K562 (cell line): ENCODE measurements around the gene C7orf57. TPM values are rescaled to one million over a fixed set of nuclear protein-coding genes. Genes with fewer than 3 reads are reported as not detected.

Experiments
- ATAC-seq: fragments of 200-7000 bp; cut with Tn5 transposase; 3 replicates; pipeline ENCODE4 v1.9.1; 2020; ENCODE audit warnings: moderate library complexity
- BruUV-seq: library from RNA; stranded (reverse); fragments of 400-500 nt; replicated peaks from 2 replicates; lab custom pipeline; 2021; lab: Mats Ljungman, UMichigan
- CTCF ChIA-PET: fragments of 300-600 bp; formaldehyde crosslinking; extraction: SDS; loops from one replicate; lab custom pipeline; 2021; ENCODE audit warnings: low intra/inter-chr PET ratio; lab: Yijun Ruan, JAX
- POLR2A ChIA-PET: fragments of 300-600, 350-650 bp; sonication (Branson Sonifier 250); formaldehyde crosslinking; extraction: SDS; loops from one replicate; lab custom pipeline; 2021; ENCODE audit warnings: antibody characterized with exemption, inconsistent platforms; lab: Yijun Ruan, JAX
- DNase-seq, 4 experiments: peaks; one replicate each; pipeline versions ENCODE4 v3.0.0 to v3.0.0-alpha.2; 2011 to 2018; ENCODE audit warnings: low spot score in 3 of 4, mixed read lengths in 3 of 4; ENCODE audit errors: extremely low read depth in 1 of 4
- FAIRE-seq: peaks from 2 replicates; lab custom pipeline; 2011; peaks lifted over from hg19 to GRCh38; lab: Jason Lieb, UNC
- H2AFZ ChIP-seq: 2 replicates; pipeline ENCODE4 v1.6.0; 2011; ENCODE audit warnings: low read depth, low read length, control low read depth, inconsistent platforms
- H3K27ac ChIP-seq: fragments of 200-600 bp; 3 replicates; pipeline ENCODE4 v1.8.0; 2011; ENCODE audit warnings: low read depth, mild to moderate bottlenecking, control low read depth, inconsistent platforms, low read length, moderate library complexity, mixed read lengths; ENCODE audit errors: extremely low read depth
- H3K27me3 ChIP-seq, 2 experiments: fragments of 300-600 bp in 1 of 2; 2 replicates in 1 of 2; 3 replicates in 1 of 2; pipeline versions ENCODE4 v1.6.0 to v1.8.0; 2011; ENCODE audit warnings: inconsistent platforms in 2 of 2, low read length in 2 of 2, mild to moderate bottlenecking in 1 of 2, mixed read lengths in 1 of 2, moderate library complexity in 1 of 2; ENCODE audit not compliant: control insufficient read depth in 2 of 2, insufficient read depth in 2 of 2
- H3K36me3 ChIP-seq: fragments of 300-600 bp; 3 replicates; pipeline ENCODE4 v1.8.0; 2011; ENCODE audit warnings: mild to moderate bottlenecking, low read length, inconsistent platforms; ENCODE audit not compliant: control insufficient read depth, insufficient read depth
- H3K4me1 ChIP-seq, 2 experiments: fragments of 200-600 bp in 1 of 2; replicated peaks in 1 of 2; 2 replicates in 1 of 2; 3 replicates in 1 of 2; pipeline versions ENCODE4 v1.5.1 to v1.8.0; 2011; ENCODE audit warnings: inconsistent platforms in 2 of 2, low read length in 2 of 2, mild to moderate bottlenecking in 1 of 2, mixed read lengths in 1 of 2, moderate library complexity in 1 of 2; ENCODE audit not compliant: control insufficient read depth in 2 of 2, insufficient read depth in 2 of 2
- H3K4me2 ChIP-seq: 2 replicates; pipeline ENCODE4 v1.6.1; 2011; ENCODE audit warnings: low read length, control low read depth, inconsistent platforms, mixed read lengths; ENCODE audit not compliant: insufficient read depth
- H3K4me3 ChIP-seq: fragments of 200-600 bp; sonication (generic), shearing (Covaris generic); 2 replicates; pipeline ENCODE4 v1.5.1; 2016; ENCODE audit warnings: control low read depth, inconsistent platforms
- H3K79me2 ChIP-seq: fragments of 200-600 bp; 3 replicates; pipeline ENCODE4 v1.8.0; 2011; ENCODE audit warnings: low read length, inconsistent platforms; ENCODE audit not compliant: control insufficient read depth, insufficient read depth
- H3K9ac ChIP-seq, 2 experiments: 2 replicates each; pipeline versions ENCODE4 v1.6.0 to v1.6.1; 2011; ENCODE audit warnings: low read depth in 2 of 2, low read length in 2 of 2, control low read depth in 1 of 2, inconsistent platforms in 1 of 2, mild to moderate bottlenecking in 1 of 2, mixed read lengths in 1 of 2; ENCODE audit not compliant: insufficient read depth in 1 of 2
- H3K9me1 ChIP-seq: one replicate; pipeline ENCODE4 v1.6.0; 2011; ENCODE audit warnings: inconsistent platforms, mild to moderate bottlenecking, low read length, moderate library complexity; ENCODE audit not compliant: control insufficient read depth, insufficient read depth
- H3K9me3 ChIP-seq: replicated peaks from 2 replicates; pipeline ENCODE4 v1.5.1; 2011; ENCODE audit warnings: low read depth, low read length, inconsistent platforms; ENCODE audit not compliant: control insufficient read depth, insufficient read depth
- H4K20me1 ChIP-seq: replicated peaks from 2 replicates; pipeline ENCODE4 v1.6.1; 2011; ENCODE audit warnings: low read length, inconsistent platforms, mixed read lengths; ENCODE audit not compliant: control insufficient read depth, insufficient read depth
- EP400 ChIP-seq: fragments of 450-650 bp; IDR thresholded peaks from 2 replicates; pipeline ENCODE4 v1.6.1; 2017; ENCODE audit warnings: antibody characterized with exemption, mild to moderate bottlenecking, moderate library complexity
- PHF8 ChIP-seq: fragments of 200-600 bp; sonication (generic); IDR thresholded peaks from 2 replicates; pipeline ENCODE4 v1.6.1; 2012; ENCODE audit warnings: mixed run types, mild to moderate bottlenecking, inconsistent platforms, low read length, moderate library complexity, borderline replicate concordance
- POU5F1 ChIP-seq: fragments of 150-350 bp; IDR thresholded peaks from 2 replicates; pipeline ENCODE4 v1.6.1; 2014; ENCODE audit warnings: borderline replicate concordance, low read length, low read depth, mild to moderate bottlenecking; ENCODE audit not compliant: partially characterized antibody
- STAG1 ChIP-seq: sonication (generic); formaldehyde crosslinking; IDR thresholded peaks from 2 replicates; pipeline ENCODE4 v1.5.0; 2020; ENCODE audit warnings: missing genetic modification reagents, borderline replicate concordance
- THRA ChIP-seq: fragments of 450-650 bp; IDR thresholded peaks from 2 replicates; pipeline ENCODE4 v1.6.1; 2017; ENCODE audit warnings: mild to moderate bottlenecking, moderate library complexity
- UBTF ChIP-seq, 2 experiments: IDR thresholded peaks; 2 replicates each; pipeline ENCODE4 v1.6.1; 2012; ENCODE audit warnings: improper control_type of control experiment in 2 of 2, low read depth in 2 of 2, low read length in 2 of 2, borderline replicate concordance in 1 of 2
- ZNF175 ChIP-seq: fragments of 200-800 bp; sonication (Bioruptor generic); IDR thresholded peaks from 2 replicates; pipeline ENCODE4 v1.6.1; 2016; ENCODE audit warnings: low read depth, mild to moderate bottlenecking, missing genetic modification characterization, missing compliant biosample characterization
- ZNF232 ChIP-seq: sonication (generic); formaldehyde crosslinking; IDR thresholded peaks from 2 replicates; pipeline ENCODE4 v1.8.0; 2022; ENCODE audit warnings: mild to moderate bottlenecking, missing genetic modification reagents
- WGBS: fragments of 100-300 bp; shearing (Covaris generic); methylation state at CpG from one replicate; pipeline ENCODE4 v1.1.6; 2016; ENCODE audit warnings: low coverage, mixed read lengths; ENCODE audit not compliant: insufficient coverage; ENCODE audit errors: missing lambda C conversion rate; 5-methylcytosine and 5-hydroxymethylcytosine counted together
- in situ Hi-C: fragments of 300-500 bp; cut with MboI; formaldehyde crosslinking; loops from 4 replicates; pipeline ENCODE4 v1.15.0; 2018; ENCODE audit warnings: inconsistent platforms, mixed read lengths
- intact Hi-C: fragments of 100-400 bp; cut with micrococcal nuclease; formaldehyde crosslinking; loops from 2 replicates; pipeline ENCODE4 v1.14.2; 2022
- polyA plus RNA-seq, 8 experiments: library from polyadenylated mRNA; depleted of rRNA in 4 of 8; stranded (reverse) in 5 of 8; unstranded in 3 of 8; fragments of >200 nt; fragmentation: Nextera tagmentation in 2 of 8; fragmentation: Illumina TruSeq in 1 of 8; extraction: Ambion mirVana in 2 of 8; extraction: Trizol in 1 of 8; gene quantifications; 2 replicates each; pipeline versions ENCODE4 v1.2.1 to v1.2.3, GENCODE V29; 2011 to 2014; ENCODE audit warnings: inconsistent platforms in 1 of 8, missing spikeins in 1 of 8
- total RNA-seq, 7 experiments: library from RNA; depleted of rRNA in 6 of 7; stranded (reverse); fragments of >200 nt in 6 of 7; fragmentation: Illumina TruSeq in 2 of 7; extraction: Trizol in 2 of 7; gene quantifications; 2 replicates each; pipeline versions ENCODE4 v1.2.1 to v1.2.3, GENCODE V29; 2011 to 2021; ENCODE audit warnings: low replicate concordance in 1 of 7

The C7orf57 gene
- total and polyA plus RNA-seq, 9 of the 15 experiments (the other 6 are each of a cell fraction or from before 2014, with no cell fraction given), result not detected

GRCh38 chr7:48087349-48087748 is 52.0 kb downstream of the C7orf57 start:
- 83% methylated on average over 7 of the region's 7 CpGs for WGBS
- intact Hi-C loops (no loop called here), in situ Hi-C loops (no loop called here)
- ChIA-PET CTCF (no interaction called here), POLR2A (no interaction called here)
- FAIRE-seq (no peak), DNase-seq (no peak), ATAC-seq (no peak)
- no peak overlapping the region for H3K9ac ChIP-seq
- BruUV-seq, result no TSS peak
- H3K4me2 ChIP-seq, result no peak overlapping the region
- H3K9me1 ChIP-seq, result no peaks in the 10 kb centered on the region
- H3K79me2 ChIP-seq, result no peaks in the 10 kb centered on the region
- H3K27me3 ChIP-seq, result peaks cover 10 to 22% of the 10 kb centered on the region in 2 experiments; a peak in 4 of 5 replicates
- no peak overlapping the region for H3K27ac ChIP-seq
- no peaks in the 10 kb centered on the region for H3K36me3 ChIP-seq
- peaks cover 7 to 27% of the 10 kb centered on the region in 2 experiments; a peak in 4 of 5 replicates for H3K4me1 ChIP-seq
- no peak overlapping the region for H3K4me3 ChIP-seq
- no peaks in the 10 kb centered on the region for H3K9me3 ChIP-seq
- no peak overlapping the region for H2AFZ ChIP-seq
- H4K20me1 ChIP-seq, result 0 out of 2 replicates have a peak, but pooled peaks cover 5% of the 10 kb centered on the region
- TF ChIP-seq ZNF232 (no peak), THRA (no peak), POU5F1 (no peak)

GRCh38 chr7:48088559-48089045 is 53.3 kb downstream of the C7orf57 start:
- no peak for FAIRE-seq
- in situ Hi-C loops, result no loop called here
- TF ChIP-seq ZNF175 (0 out of 2 replicates have a peak, but pooled peaks have one; percentile 27), PHF8 (peak; percentile 49), UBTF (IDR thresholded peaks at IDR 0.05; ENCODE audit: borderline replicate concordance in 1 of 2, low read depth in 2 of 2, low read length in 2 of 2) (0 out of 4 replicates have a peak, but pooled peaks of 1 of the 2 experiments have one; percentile 18), STAG1 (CRISPR knock-in tag) (no peak), EP400 (peak; percentile 55)

More at GRCh38 chr7:48088559-48089045, 53.3 kb downstream of the C7orf57 start:
- H3K36me3 ChIP-seq, result no peaks in the 10 kb centered on the region
- peak overlapping the region; percentile 49 for H3K4me3 ChIP-seq
- H3K4me2 ChIP-seq, result peak overlapping the region; percentile 83
- peak overlapping the region; percentile 82 for H3K27ac ChIP-seq
- intact Hi-C loops, result loop anchor here (2.0 kb wide), 1 partner anchor 110 kb away; the partner anchor contains the start of gene HUS1
- ChIA-PET POLR2A (interaction anchor here (0.6 to 1.1 kb wide), 5 partner anchors 9 to 449 kb away, joined by 3 to 4 read pairs (median 3); no protein-coding TSS in a partner anchor), CTCF (no interaction called here)
- peak overlapping the region; percentile 81 to 91 for H3K9ac ChIP-seq
- peaks cover 7 to 27% of the 10 kb centered on the region in 2 experiments; a peak in 4 of 5 replicates for H3K4me1 ChIP-seq
- no peaks in the 10 kb centered on the region for H3K79me2 ChIP-seq
- no peaks in the 10 kb centered on the region for H3K9me1 ChIP-seq
- H4K20me1 ChIP-seq, result no peaks in the 10 kb centered on the region
- H3K9me3 ChIP-seq, result no peaks in the 10 kb centered on the region
- DNase-seq (peak; percentile 61 to 80 (median 68)), ATAC-seq (peak; percentile 76)
- H2AFZ ChIP-seq, result peak overlapping the region; percentile 97
- H3K27me3 ChIP-seq, result peaks cover 10 to 26% of the 10 kb centered on the region in 2 experiments; a peak in 4 of 5 replicates
- WGBS, result 2% methylated on average over 20 of the region's 25 CpGs
- TSS peak; percentile 90 for BruUV-seq
